Suprapubic skin (tissue), 4 donors: ENCODE data around the gene PHACTR1. TPM values are rescaled to one million over a fixed set of nuclear protein-coding genes. Genes with fewer than 3 reads are reported as not detected.

ENCODE experiments used
- DNase-seq, 2 donors: peaks; one replicate each; pipeline ENCODE4 v3.0.0-alpha.2; 2019; ENCODE audit warnings: low spot score in 2 of 2
- H3K27ac ChIP-seq: fragments of 200-600 bp; sonication (generic); one replicate; pipeline ENCODE4 v1.5.1; 2019
- H3K27me3 ChIP-seq: fragments of 200-600 bp; sonication (generic); one replicate; pipeline ENCODE4 v1.5.1; 2019
- H3K36me3 ChIP-seq: fragments of 200-600 bp; sonication (generic); one replicate; pipeline ENCODE4 v1.5.1; 2019
- H3K4me1 ChIP-seq: fragments of 200-600 bp; sonication (generic); one replicate; pipeline ENCODE4 v1.5.1; 2019
- H3K4me3 ChIP-seq: fragments of 200-600 bp; sonication (generic); one replicate; pipeline ENCODE4 v1.5.1; 2019; ENCODE audit warnings: mild to moderate bottlenecking
- H3K9me3 ChIP-seq: fragments of 200-600 bp; sonication (generic); one replicate; pipeline ENCODE4 v1.5.1; 2019
- EP300 ChIP-seq: sonication (generic); formaldehyde crosslinking; IDR thresholded peaks from one replicate; pipeline ENCODE4 v1.6.1; 2017; ENCODE audit warnings: antibody characterized with exemption
- POLR2A ChIP-seq, 2 donors: fragments of 450-650 bp; IDR thresholded peaks; one replicate each; pipeline ENCODE4 v1.6.1; 2017; ENCODE audit warnings: antibody characterized with exemption in 2 of 2, mild to moderate bottlenecking in 2 of 2, moderate library complexity in 2 of 2
- POLR2AphosphoS5 ChIP-seq, 3 donors: sonication (generic); formaldehyde crosslinking; IDR thresholded peaks; one replicate each; pipeline ENCODE4 v1.6.1; 2017; ENCODE audit warnings: antibody characterized with exemption in 3 of 3
- WGBS: methylation state at CpG from one replicate; pipeline ENCODE4 v1.1.5; 2018; 5-methylcytosine and 5-hydroxymethylcytosine counted together
- total RNA-seq, 4 donors: library from RNA; depleted of rRNA; stranded (reverse); fragments of >200 nt; gene quantifications; one replicate each; pipeline ENCODE4 v1.1.0, GENCODE V29; 2016
- TF ChIP-seq, protein P1 (sequence below), 2 donors: fragments of 200-600 bp in 1 of 2; fragments of 450-650 bp in 1 of 2; sonication (generic) in 1 of 2; IDR thresholded peaks; one replicate each; pipeline ENCODE4 v1.5.1; 2016 to 2019; ENCODE audit warnings: antibody characterized with exemption in 2 of 2, mild to moderate bottlenecking in 1 of 2, moderate library complexity in 1 of 2

Gene PHACTR1
- total RNA-seq, 4 donors from 2014 or later, result 4.0 to 8.2 (median 6.4) TPM

GRCh38 chr6:13205106-13205505, 488.5 kb downstream of the PHACTR1 start:
- Histone ChIP-seq H3K36me3 (peaks cover 9% of the 10 kb centered on the region), H3K27ac (no peak overlapping the region), H3K27me3 (no peaks in the 10 kb centered on the region), H3K9me3 (no peaks in the 10 kb centered on the region), H3K4me1 (no peaks in the 10 kb centered on the region), H3K4me3 (no peak overlapping the region)
- DNase-seq, result no peak
- WGBS, result 95% methylated on average over 6 of the region's 6 CpGs
- TF ChIP-seq, protein P1, sequence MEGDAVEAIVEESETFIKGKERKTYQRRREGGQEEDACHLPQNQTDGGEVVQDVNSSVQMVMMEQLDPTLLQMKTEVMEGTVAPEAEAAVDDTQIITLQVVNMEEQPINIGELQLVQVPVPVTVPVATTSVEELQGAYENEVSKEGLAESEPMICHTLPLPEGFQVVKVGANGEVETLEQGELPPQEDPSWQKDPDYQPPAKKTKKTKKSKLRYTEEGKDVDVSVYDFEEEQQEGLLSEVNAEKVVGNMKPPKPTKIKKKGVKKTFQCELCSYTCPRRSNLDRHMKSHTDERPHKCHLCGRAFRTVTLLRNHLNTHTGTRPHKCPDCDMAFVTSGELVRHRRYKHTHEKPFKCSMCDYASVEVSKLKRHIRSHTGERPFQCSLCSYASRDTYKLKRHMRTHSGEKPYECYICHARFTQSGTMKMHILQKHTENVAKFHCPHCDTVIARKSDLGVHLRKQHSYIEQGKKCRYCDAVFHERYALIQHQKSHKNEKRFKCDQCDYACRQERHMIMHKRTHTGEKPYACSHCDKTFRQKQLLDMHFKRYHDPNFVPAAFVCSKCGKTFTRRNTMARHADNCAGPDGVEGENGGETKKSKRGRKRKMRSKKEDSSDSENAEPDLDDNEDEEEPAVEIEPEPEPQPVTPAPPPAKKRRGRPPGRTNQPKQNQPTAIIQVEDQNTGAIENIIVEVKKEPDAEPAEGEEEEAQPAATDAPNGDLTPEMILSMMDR (IDR thresholded peaks at IDR 0.05), result no peak
- TF ChIP-seq POLR2A (IDR thresholded peaks at IDR 0.05), result no peak
- no peak for TF ChIP-seq EP300
- TF ChIP-seq POLR2AphosphoS5 (IDR thresholded peaks at IDR 0.05), result no peak

GRCh38 chr6:13212096-13212495, 495.5 kb downstream of the PHACTR1 start:
- no peak for TF ChIP-seq POLR2A (IDR thresholded peaks at IDR 0.05)
- WGBS, result 100% methylated on average over 1 of the region's 1 CpG
- Histone ChIP-seq H3K36me3 (peaks cover 3% of the 10 kb centered on the region), H3K27me3 (no peaks in the 10 kb centered on the region), H3K9me3 (no peaks in the 10 kb centered on the region), H3K27ac (no peak overlapping the region), H3K4me1 (no peaks in the 10 kb centered on the region), H3K4me3 (no peak overlapping the region)
- no peak for DNase-seq

DNA sequence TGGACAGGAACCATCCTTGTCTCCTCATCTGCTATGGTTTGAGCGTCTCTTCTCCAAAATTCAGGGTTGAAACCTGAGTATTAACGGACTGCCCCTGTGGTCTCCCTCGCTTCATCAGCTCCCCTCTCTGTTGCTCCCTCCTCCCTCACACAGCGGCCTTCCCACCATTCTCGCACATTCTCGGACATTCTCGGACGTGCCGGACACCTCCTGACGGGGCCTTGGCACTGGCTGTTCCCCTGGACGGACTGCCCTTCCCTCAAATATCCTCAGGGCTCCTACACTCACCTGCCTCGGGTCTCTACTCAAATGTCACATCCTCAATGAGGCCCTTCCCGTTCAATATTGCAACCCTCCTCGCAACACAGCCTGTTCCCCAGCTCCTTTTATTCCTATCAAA, 496.0 kb downstream of the PHACTR1 start:
- DNase-seq, result no peak
- no peak for TF ChIP-seq POLR2AphosphoS5 (IDR thresholded peaks at IDR 0.05)
- TF ChIP-seq EP300, result no peak
- TF ChIP-seq, protein P1 (IDR thresholded peaks at IDR 0.05), result no peak
- no peak for TF ChIP-seq POLR2A (IDR thresholded peaks at IDR 0.05)
- Histone ChIP-seq H3K9me3 (no peaks in the 10 kb centered on the region), H3K4me1 (no peaks in the 10 kb centered on the region), H3K36me3 (peaks cover 3% of the 10 kb centered on the region), H3K27ac (no peak overlapping the region), H3K4me3 (no peak overlapping the region), H3K27me3 (no peaks in the 10 kb centered on the region)
- WGBS, result 93% methylated on average over 14 of the region's 14 CpGs

DNA sequence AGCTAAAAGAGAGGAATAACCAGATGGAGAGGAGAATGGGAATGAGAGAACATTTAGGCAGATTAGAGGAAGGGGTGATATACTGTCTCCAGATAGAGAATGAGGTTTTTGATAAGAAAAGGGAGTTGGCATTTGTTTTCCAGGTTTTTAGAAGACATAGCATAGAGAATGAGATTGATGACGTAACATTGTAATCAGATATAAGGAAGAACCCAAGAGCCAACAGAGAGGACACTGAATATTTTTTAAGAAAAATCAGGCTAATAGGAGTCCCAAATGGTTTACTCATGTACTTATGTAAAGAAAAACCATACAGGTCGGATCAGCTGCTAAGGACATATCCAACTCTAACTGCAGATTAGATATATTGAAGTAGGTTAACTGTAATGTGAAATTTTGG, 498.8 kb downstream of the PHACTR1 start:
- no peak overlapping the region for H3K27ac ChIP-seq
- 91% methylated on average over 2 of the region's 2 CpGs for WGBS
- H3K4me1 ChIP-seq, result no peaks in the 10 kb centered on the region
- no peak overlapping the region for H3K4me3 ChIP-seq
- no peak for DNase-seq
- H3K27me3 ChIP-seq, result no peaks in the 10 kb centered on the region
- peaks cover 3% of the 10 kb centered on the region for H3K36me3 ChIP-seq
- no peaks in the 10 kb centered on the region for H3K9me3 ChIP-seq
- TF ChIP-seq POLR2A (IDR thresholded peaks at IDR 0.05) (no peak), EP300 (no peak), POLR2AphosphoS5 (IDR thresholded peaks at IDR 0.05) (no peak)
- TF ChIP-seq, protein P1 (IDR thresholded peaks at IDR 0.05), result no peak

- Histone ChIP-seq H3K4me1 (no peaks in the 10 kb centered on the region), H3K9me3 (no peaks in the 10 kb centered on the region), H3K36me3 (peaks cover 3% of the 10 kb centered on the region), H3K4me3 (no peak overlapping the region), H3K27me3 (no peaks in the 10 kb centered on the region), H3K27ac (no peak overlapping the region)
- no peak for TF ChIP-seq POLR2AphosphoS5 (IDR thresholded peaks at IDR 0.05)
- TF ChIP-seq POLR2A (IDR thresholded peaks at IDR 0.05), result no peak
- TF ChIP-seq, protein P1 (IDR thresholded peaks at IDR 0.05), result no peak
- no peak for TF ChIP-seq EP300
- 71% methylated on average over 2 of the region's 2 CpGs for WGBS
- no peak for DNase-seq
These were observed 499.9 kb downstream of the PHACTR1 start for GRCh38 chr6:13216236-13217014.
